GM19324 (cell line): Measurements from ENCODE around the gene ARMC8.

ENCODE experiments used
- ATAC-seq: cut with Tn5 transposase; IDR thresholded peaks from one replicate; pipeline ENCODE4 v1.9.1; 2021; ENCODE audit warnings: mild to moderate bottlenecking, moderate library complexity; ENCODE audit not compliant: unreplicated experiment, low FRiP score

The ARMC8 gene

GRCh38 chr3:138197058-138197457, 10.0 kb downstream of the ARMC8 start:
- ATAC-seq: no peak

- no peak for ATAC-seq
Measured at GRCh38 chr3:138197524-138197923, 10.4 kb downstream of the ARMC8 start.

- ATAC-seq: no peak
Measured at GRCh38 chr3:138199851-138200250, 12.8 kb downstream of the ARMC8 start.

GRCh38 chr3:138200424-138200823, 13.3 kb downstream of the ARMC8 start:
- no peak for ATAC-seq

- no peak for ATAC-seq
Measured at GRCh38 chr3:138202945-138203701, 16.0 kb downstream of the ARMC8 start.

GRCh38 chr3:138203938-138204337, 16.8 kb downstream of the ARMC8 start:
- ATAC-seq: no peak

GRCh38 chr3:138205527-138205926, 18.4 kb downstream of the ARMC8 start:
- no peak for ATAC-seq

GRCh38 chr3:138206196-138206595, 19.1 kb downstream of the ARMC8 start:
- ATAC-seq: no peak

- no peak for ATAC-seq
Measured at GRCh38 chr3:138210528-138210927, 23.4 kb downstream of the ARMC8 start.

GRCh38 chr3:138213398-138214085, 26.4 kb downstream of the ARMC8 start:
- ATAC-seq: no peak

- ATAC-seq: no peak
Measured at GRCh38 chr3:138219255-138219654, 32.2 kb downstream of the ARMC8 start.

- no peak for ATAC-seq
Measured at GRCh38 chr3:138220242-138220641, 33.1 kb downstream of the ARMC8 start.

GRCh38 chr3:138220788-138221187, 33.7 kb downstream of the ARMC8 start:
- ATAC-seq: no peak

GRCh38 chr3:138222131-138222941, 35.2 kb downstream of the ARMC8 start:
- no peak for ATAC-seq

- ATAC-seq: no peak
Measured at GRCh38 chr3:138222942-138223287, 35.8 kb downstream of the ARMC8 start.

GRCh38 chr3:138227650-138228049, 40.5 kb downstream of the ARMC8 start:
- no peak for ATAC-seq

- no peak for ATAC-seq
Measured at GRCh38 chr3:138230525-138230924, 43.4 kb downstream of the ARMC8 start.

GRCh38 chr3:138232705-138233364, 45.7 kb downstream of the ARMC8 start:
- ATAC-seq: no peak

GRCh38 chr3:138234401-138235179, 47.5 kb downstream of the ARMC8 start:
- ATAC-seq: no peak

GRCh38 chr3:138238711-138239110, 51.6 kb downstream of the ARMC8 start:
- ATAC-seq: no peak
